GM19035 (cell line): Measurements from ENCODE around the gene FOXO3.

ENCODE experiments used
- ATAC-seq: cut with Tn5 transposase; IDR thresholded peaks from one replicate; pipeline ENCODE4 v1.9.1; 2021; ENCODE audit not compliant: unreplicated experiment

The FOXO3 gene

GRCh38 chr6:108574457-108575141 is 13.9 kb downstream of the FOXO3 start:
- no peak for ATAC-seq

GRCh38 chr6:108575905-108576494 is 15.3 kb downstream of the FOXO3 start:
- no peak for ATAC-seq

- ATAC-seq = no peak
Measured at GRCh38 chr6:108576709-108577108, 16.0 kb downstream of the FOXO3 start.

- no peak for ATAC-seq
Measured at GRCh38 chr6:108578166-108578565, 17.4 kb downstream of the FOXO3 start.

GRCh38 chr6:108578595-108579327 is 18.0 kb downstream of the FOXO3 start:
- no peak for ATAC-seq

GRCh38 chr6:108579328-108579721 is 18.6 kb downstream of the FOXO3 start:
- ATAC-seq = no peak

- ATAC-seq = no peak
Measured at GRCh38 chr6:108580646-108581045, 19.9 kb downstream of the FOXO3 start.

- no peak for ATAC-seq
Measured at GRCh38 chr6:108581237-108581931, 20.7 kb downstream of the FOXO3 start.

GRCh38 chr6:108581932-108582475 is 21.3 kb downstream of the FOXO3 start:
- ATAC-seq = no peak

- no peak for ATAC-seq
Measured at GRCh38 chr6:108582618-108583017, 21.9 kb downstream of the FOXO3 start.

GRCh38 chr6:108584323-108584722 is 23.6 kb downstream of the FOXO3 start:
- ATAC-seq = no peak

- no peak for ATAC-seq
Measured at GRCh38 chr6:108585359-108585758, 24.6 kb downstream of the FOXO3 start.

GRCh38 chr6:108585921-108586536 is 25.3 kb downstream of the FOXO3 start:
- ATAC-seq = no peak

- no peak for ATAC-seq
Measured at GRCh38 chr6:108587258-108588059, 26.7 kb downstream of the FOXO3 start.

GRCh38 chr6:108588586-108588985 is 27.9 kb downstream of the FOXO3 start:
- no peak for ATAC-seq

- no peak for ATAC-seq
Measured at GRCh38 chr6:108589244-108589791, 28.6 kb downstream of the FOXO3 start.

GRCh38 chr6:108591040-108591816 is 30.5 kb downstream of the FOXO3 start:
- no peak for ATAC-seq

- ATAC-seq = peak; percentile 84
Measured at GRCh38 chr6:108592371-108593337, 31.9 kb downstream of the FOXO3 start.
